Coronary artery (tissue), 2 donors: ENCODE data around the gene ARHGEF1.

Experiments used
- DNase-seq: peaks from one replicate; pipeline ENCODE4 v3.0.0-alpha.2; 2017; ENCODE audit warnings: low spot score
- H3K27ac ChIP-seq, 2 donors: fragments of 200-600 bp; sonication (generic); one replicate each; pipeline ENCODE4 v1.5.1; 2016 to 2019
- H3K4me3 ChIP-seq: fragments of 200-600 bp; sonication (generic); 2 replicates; pipeline ENCODE4 v1.5.1; 2016; ENCODE audit warnings: mild to moderate bottlenecking, moderate library complexity
- CTCF ChIP-seq: fragments of 200-600 bp; sonication (generic); IDR thresholded peaks from one replicate; pipeline ENCODE4 v1.5.1; 2019; ENCODE audit warnings: antibody characterized with exemption

The ARHGEF1 gene

GRCh38 chr19:41883821-41884733 lies 1.1 kb downstream of the ARHGEF1 start:
- no peak for TF ChIP-seq CTCF
- H3K27ac ChIP-seq: peak overlapping the region in 1 of 2 donors; percentile 83
- H3K4me3 ChIP-seq: peak overlapping the region; percentile 82
- peak; percentile 95 for DNase-seq

DNA sequence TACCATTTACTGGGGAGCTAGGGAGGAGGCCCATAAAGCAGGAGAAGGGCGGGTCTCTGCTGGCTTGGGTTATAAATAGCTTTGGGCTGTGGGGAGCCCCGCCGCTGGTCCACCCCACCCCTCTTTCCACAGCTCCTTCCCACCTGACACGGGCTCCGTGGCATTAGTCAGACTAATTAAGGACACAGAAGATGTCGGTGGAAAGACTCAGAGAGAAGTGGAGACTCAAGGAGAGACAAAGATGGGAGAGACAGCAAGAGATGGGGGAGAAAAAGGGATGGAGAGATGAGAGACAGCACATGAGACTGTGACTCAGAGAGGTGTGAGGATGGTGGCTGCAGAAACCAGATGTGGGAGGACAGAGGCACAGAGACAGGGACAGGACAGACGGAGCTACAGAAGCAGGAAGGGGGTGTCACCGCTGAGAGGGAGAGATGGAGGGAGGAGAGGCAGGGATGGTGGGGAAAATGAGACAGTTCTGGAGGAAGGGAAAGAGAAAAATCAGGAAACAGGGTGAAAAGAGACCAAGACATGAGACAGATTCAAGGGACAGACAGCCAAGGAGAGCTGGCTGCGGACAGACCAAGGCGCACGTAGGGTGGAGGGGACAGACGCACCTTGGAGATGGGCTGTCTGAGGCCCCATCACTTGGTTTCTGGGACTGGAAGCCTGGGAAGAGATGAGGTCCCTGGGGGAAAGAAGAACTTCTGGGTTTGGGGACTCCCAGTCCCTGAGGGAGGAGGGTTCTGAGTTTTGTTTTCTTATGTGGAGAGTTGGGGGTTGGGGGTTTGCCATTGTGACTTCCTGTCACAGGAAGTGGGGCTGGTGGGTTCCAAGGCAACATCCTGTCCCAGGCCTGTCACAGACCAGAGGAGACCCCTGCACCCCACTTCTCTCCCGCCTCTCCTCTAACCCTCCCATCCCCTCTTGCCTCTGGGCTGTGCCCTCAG lies 4.1 kb downstream of the ARHGEF1 start:
- no peak for TF ChIP-seq CTCF
- Histone ChIP-seq H3K27ac (no peak overlapping the region), H3K4me3 (no peak overlapping the region)
- DNase-seq: no peak

GRCh38 chr19:41887711-41888382 lies 4.9 kb downstream of the ARHGEF1 start:
- no peak for DNase-seq
- H3K4me3 ChIP-seq: no peak overlapping the region
- no peak overlapping the region for H3K27ac ChIP-seq
- TF ChIP-seq CTCF: no peak

DNA sequence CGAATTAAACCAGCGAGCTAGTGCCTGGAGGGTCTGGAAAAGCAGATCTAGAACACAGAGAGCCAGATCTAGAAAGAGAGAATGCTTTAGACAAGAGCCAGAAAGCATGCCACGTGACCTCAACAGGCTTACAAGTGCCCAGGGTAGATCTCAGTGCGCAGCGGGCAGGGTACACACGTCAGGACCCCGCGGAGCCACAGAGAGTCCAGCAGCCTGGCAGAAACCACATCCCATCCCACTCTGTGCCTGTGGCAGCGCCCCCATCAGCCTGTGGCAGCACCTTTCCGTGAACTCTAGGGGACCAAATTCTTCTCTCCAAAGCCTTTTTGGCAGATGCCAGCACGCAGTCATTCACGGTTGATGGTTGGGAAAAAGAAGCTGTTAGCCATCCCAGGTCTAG lies 5.9 kb downstream of the ARHGEF1 start:
- Histone ChIP-seq H3K27ac (no peak overlapping the region), H3K4me3 (no peak overlapping the region)
- no peak for DNase-seq
- no peak for TF ChIP-seq CTCF

DNA sequence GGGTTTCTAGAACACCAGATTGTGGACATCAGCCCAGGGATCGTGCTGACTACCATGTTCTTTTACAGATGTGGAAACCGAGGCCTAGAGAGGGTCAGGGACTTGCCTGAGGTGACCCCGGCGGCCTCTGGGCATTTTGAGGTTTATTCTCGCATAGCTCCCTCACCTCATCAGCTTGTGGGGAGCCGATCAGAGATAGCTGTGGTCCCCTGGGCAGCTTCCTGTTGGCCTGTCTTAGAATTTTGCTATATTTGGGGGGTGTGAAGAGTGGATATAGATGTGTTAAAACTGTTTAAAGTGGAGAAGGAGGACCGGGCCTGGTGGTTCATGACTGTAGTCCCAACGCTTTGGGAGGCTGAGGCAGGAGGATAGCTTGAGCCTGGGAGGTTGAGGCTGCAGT lies 6.9 kb downstream of the ARHGEF1 start:
- no peak overlapping the region for H3K27ac ChIP-seq
- TF ChIP-seq CTCF: no peak
- no peak for DNase-seq
- H3K4me3 ChIP-seq: no peak overlapping the region

DNA sequence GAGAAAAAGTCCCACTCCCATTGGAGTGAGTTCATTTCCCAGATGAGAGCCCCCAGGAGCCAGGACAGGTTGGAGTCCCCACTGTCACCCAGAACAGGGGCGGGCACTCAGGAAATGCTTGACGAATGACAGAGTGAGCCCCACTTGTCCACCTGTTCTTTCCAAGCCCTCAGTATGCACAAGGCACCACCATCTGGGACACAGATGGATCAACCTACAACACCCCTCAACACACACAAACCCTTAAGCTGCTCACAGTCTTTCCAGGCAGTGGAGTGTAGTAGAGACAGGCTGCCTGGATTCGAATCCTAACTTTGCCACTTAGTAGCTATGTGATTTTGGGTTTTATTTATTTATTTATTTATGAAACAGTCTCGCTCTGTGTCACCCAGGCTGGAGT lies 8.0 kb downstream of the ARHGEF1 start:
- Histone ChIP-seq H3K4me3 (no peak overlapping the region), H3K27ac (no peak overlapping the region)
- no peak for DNase-seq
- TF ChIP-seq CTCF: no peak
